Measurements from ENCODE around the gene ANAPC16.
"Not testable (repeated sequence)": the region's sequence is repeated elsewhere in the genome, so short reads cannot be mapped to it uniquely, and the experiment has no call there.

ANAPC16 gene

DNA sequence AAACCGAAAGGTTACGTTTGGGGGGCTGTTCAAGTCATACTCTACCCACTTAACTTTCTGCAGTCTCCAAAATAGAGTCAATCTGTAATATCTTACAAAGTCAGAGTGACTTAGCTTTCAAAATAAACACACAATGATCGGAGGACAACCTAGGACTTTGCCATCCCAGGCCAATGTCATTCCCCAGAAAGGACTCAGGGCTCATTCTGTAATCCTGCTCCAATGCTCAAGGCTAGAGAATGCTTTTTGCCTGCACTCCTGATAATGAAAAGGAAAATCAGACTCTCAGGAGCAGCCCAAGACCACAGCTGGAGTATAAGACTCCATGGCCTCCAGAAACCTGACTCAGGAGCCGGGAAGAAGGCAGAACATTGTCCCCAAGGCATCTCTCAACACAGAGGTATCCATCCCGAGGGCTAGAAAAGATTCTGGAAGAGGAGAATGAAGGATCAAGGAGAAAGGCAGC, 28.8 kb downstream of the ANAPC16 start:
- no peak for DNase-seq

DNA sequence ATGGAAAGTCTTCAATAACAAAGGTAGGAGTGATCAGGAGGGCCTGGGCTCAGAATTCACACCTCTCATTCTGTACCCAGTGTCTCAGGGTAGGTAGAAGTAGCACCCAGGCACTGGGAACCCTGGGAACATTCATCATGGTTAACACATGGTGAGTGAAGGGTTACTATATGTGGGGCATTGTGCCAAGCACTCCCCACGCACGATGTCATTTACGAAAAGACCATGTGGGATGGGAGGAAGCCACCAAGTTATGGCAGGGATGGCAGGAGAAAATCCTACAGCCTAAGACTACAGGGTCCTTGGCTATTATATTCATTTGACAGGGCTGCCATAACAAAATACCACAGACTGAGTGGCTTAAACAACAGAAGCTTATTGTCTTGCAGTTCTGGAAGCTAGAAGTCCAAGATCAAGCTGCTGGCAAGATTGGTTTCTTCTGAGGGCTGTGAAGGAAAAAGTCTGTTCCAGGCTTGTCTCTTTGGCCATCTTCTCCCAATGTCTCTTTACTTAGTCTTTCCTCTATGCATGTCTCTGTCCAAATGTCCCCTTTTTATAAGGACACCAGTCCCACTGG, 30.2 kb downstream of the ANAPC16 start:
- DNase-seq = no peak

DNA sequence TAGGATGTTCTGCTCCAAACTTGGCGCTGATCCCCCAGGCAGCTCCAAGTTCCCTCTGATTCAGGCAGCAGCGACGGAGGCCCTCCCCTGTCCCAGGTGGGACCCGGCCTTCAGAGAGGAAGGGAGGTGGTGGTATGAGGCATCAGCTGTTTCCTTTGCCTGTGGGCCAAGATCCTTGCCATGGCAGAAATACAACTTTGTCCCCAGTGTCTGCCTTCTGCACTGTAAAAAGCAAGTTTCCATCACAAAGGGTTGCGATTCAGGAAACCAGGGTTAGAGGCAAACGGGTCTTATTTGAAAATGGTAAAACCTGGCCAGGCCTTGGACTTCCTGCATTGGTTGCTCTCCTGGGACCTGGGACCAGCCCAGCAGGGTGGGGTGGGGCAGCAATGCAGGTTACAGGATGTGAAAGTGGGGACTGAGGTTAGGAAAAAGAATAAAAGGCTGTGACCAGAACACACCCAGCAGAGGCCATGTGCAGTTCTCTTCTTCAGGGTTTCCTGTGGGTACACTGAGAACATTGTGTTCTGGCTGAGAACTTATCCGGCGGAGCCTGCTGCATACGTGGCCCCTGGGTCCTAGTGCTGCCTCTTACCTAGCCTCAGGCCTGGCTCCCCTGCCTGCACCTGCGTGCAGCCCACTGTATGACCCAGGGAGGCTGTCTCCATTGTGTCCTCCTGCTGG, 32.8 kb downstream of the ANAPC16 start:
- DNase-seq = peak; percentile 51

DNA sequence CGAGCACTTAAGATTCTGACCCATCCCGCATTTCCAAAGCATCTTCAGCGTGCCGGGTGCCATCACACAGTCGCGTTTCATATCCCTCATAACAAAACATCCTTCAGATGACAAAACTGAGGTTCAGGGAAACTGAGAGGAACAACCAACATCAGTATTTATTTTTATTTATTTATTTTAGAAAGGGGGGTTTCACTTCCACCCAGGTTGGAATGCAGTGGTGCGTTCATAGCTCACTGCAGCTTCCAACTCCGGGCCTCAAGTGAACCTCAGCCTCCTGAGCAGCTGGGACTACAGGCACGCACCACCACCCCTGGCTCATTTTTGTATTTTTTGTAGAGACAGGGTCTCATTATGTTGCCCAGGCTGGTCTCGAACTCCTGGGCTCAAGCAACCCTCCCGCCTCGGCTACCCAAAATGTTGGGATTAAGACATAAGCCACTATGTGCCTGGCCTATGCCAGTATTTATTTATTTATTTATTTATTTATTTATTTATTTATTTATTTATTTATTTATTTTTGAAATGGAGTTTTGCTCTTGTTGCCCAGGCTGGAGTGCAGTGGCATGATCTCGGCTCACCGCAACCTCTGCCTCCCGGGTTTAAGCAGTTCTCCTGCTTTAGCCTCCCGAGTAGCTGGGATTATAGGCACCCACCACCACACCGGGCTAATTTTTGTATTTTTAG, 33.5 kb downstream of the ANAPC16 start:
- DNase-seq = not testable (repeated sequence)

- DNase-seq = no peak
These were observed 34.9 kb downstream of the ANAPC16 start for GRCh38 chr10:72250666-72251065.

- DNase-seq = no peak
These were observed 35.8 kb downstream of the ANAPC16 start for GRCh38 chr10:72251635-72252034.

DNA sequence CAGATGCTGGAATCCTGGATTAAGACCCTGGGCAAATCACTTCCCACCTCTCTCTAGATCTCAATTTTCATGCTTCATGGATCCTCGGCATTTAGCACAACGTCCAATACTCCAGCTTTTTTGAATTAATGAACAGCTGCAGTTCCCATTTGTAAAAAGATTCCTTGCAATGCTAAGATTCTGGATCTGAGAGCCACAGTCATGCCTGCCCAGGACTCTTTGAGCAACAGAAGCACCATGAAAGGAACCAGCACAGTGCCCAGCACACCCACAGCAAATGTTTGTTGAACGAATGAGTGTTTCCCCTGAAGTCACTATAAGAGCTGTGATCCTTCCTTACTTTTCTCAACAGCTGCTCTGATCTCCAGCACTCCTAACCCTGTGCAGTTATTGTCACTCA, 37.2 kb downstream of the ANAPC16 start:
- no peak for DNase-seq

GRCh38 chr10:72253578-72253977, 37.8 kb downstream of the ANAPC16 start:
- no peak for DNase-seq

- DNase-seq = no peak
These were observed 39.2 kb downstream of the ANAPC16 start for GRCh38 chr10:72254813-72255568.

- DNase-seq = no peak
These were observed 40.3 kb downstream of the ANAPC16 start for GRCh38 chr10:72255977-72256729.

DNA sequence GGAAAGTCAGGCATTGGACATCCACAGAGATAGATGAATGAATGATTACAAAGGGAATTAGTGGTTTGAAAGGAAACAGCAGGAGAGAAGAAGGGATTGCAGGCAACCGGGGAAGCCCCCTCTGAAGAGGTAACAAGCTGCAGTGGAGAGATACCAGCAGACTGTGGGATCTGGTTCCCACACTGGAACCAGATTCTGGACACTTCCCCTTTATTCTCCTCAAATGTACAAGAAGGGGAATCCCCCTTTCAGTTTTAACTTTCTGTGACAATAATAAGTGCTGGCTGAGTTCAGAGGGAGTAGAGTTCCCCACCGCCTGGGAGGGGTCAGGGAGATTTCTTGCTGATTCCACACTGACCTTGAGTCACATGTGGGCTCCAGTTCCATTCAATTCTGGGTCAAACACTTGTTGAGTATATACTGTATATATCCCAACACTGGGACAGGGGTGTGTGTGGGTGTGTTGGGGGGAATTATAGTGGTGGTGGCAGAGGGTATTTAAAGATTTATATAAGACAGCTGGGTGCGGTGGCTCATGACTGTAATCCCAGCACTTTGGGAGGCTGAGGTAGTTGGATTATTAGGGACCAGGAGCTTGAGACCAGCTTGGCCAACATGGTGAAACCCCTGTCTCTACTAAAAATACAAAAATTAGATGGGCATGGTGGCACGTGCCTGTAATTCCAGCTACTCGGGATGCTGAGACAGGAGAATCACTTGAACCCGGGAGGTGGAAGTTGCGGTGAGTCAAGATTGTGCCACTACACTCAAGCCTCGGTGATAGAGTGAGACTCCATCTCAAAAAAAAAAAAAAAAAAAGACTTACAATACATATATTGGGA, 41.5 kb downstream of the ANAPC16 start:
- DNase-seq = no peak

- no peak for DNase-seq
These were observed 42.8 kb downstream of the ANAPC16 start for GRCh38 chr10:72258617-72259016.

- DNase-seq = no peak
These were observed 43.9 kb downstream of the ANAPC16 start for GRCh38 chr10:72259491-72260238.

DNA sequence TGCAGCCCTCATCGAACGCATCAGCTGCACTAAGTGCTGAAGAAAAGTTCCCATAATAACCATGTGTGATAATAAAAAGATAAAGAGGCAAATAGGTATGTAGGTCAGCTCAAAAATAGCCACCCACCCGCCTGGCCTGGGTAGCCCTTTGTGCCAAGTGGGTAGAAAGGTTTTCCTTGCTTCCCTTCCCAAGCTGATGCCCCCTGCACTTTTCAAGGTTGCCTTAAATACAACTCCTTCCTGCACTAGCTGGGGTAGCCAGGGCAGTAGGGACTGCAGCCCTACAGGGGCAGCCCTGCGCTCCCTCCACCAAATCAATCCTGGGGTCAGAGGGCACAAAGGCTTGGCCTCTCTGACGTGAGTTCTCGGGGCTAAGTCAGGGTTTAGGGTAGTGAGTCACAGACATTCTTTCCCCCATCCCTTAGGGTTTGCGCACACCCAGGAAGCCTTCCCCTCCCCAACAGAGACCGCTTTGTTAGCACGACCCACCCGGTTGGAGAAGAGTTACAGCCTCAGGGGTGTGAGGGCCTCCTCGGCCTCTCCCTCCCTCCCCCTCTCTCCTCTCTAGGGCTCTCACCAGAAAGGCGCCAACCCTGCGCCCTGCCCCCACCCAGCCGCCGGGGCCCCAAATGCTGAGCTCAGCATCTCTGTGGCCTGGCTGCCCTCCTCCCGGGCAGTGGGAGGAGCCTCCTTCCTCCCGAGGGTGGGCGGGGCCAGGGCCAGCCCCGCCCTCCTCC, 44.6 kb downstream of the ANAPC16 start:
- peak; percentile 70 for DNase-seq

- DNase-seq = peak; percentile 52
These were observed 45.4 kb downstream of the ANAPC16 start for GRCh38 chr10:72260976-72261783.

DNA sequence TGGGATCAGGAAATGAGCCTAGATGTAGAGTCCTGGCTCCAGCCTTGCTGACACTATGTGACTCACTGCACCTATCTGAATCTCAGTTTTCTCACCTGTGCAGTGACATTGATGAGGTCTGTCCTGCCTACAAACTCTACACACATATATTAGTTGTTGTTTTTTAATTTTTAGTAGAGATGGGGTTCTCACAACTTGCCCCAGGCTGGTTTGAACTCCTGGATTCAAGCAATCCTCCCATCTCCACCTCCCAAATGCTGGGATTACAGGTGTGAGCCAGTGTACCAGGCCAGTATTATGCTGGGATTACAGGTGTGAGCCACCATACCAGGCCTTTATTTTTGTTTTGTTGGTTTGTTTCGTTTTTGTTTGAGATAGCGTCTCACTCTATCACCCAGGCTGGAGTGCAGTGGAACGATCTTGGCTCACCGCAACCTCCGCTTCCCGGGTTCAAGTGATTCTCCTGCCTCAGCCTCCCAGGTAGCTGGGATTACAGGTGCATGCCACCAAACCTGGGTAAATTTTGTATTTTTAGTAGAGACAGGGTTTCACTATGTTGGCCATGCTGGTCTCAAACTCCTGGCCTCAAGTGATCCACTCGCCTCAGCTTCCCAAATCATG, 46.1 kb downstream of the ANAPC16 start:
- no peak for DNase-seq

DNA sequence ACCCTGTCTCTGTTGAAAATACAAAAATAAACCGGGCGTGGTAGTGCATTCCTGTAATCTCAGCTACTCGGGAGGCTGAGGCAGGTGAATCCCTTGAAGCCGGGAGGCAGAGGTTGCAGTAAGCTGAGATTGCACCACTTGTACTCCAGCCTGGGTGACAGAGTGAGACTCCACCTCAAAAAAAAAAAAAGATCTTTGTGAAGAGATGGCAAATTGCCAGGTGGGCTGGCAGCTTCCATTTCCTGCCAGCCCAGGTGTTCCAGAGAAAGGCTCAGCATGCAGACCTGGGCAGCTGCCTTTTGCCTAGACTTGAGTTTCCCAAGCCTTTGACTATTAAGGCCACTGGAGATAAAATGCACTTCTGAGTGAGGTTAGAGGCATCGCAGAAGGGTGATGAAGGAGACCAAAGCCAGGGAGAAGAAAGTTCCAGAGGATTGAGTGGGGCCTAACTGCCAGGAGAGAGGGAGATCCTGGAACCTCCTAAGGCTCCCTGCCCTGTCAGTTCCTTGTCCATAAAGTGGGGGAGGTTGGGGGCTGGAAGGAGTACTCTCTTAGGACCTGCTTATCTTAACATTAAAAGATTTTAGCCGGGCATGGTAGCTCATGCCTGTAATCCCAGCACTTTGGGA, 47.9 kb downstream of the ANAPC16 start:
- DNase-seq = peak; percentile 18

DNA sequence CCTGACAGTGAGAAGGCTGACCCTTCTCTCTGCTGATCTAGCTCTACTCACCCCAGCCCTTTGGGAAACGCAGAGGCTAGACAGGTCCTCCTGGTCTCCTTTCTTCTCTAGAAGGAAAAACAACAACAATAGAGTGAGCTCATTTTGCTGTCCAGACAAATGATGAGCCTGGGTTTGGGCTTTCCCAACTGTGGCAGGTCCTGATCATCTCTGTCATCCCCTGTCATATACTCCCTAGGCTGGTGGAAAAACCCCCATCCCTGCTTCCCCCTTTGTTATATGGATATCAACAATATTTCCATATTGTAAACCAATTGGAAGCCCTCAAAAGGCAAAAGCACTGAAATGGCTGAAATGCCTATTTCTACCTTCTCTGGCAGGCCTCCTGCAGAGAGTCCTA, 48.7 kb downstream of the ANAPC16 start:
- DNase-seq = no peak

Data from T-helper 9 cell (primary cell).